Panc1 (cell line): ENCODE measurements around the gene MAEA.

Source experiments
- CTCF ChIP-seq: fragments of 450-650 bp; IDR thresholded peaks from 2 replicates; pipeline ENCODE4 v1.5.1; 2017; ENCODE audit warnings: mild to moderate bottlenecking
- POLR2AphosphoS5 ChIP-seq: IDR thresholded peaks from 2 replicates; pipeline ENCODE4 v1.6.1; 2012; ENCODE audit warnings: mild to moderate bottlenecking, low read depth, low read length, moderate library complexity
- REST ChIP-seq, 2 experiments: IDR thresholded peaks; 2 replicates each; pipeline ENCODE4 v1.6.1; 2011 to 2012; ENCODE audit warnings: low read depth in 2 of 2, control low read depth in 1 of 2, low read length in 1 of 2, mild to moderate bottlenecking in 1 of 2, moderate library complexity in 1 of 2; ENCODE audit not compliant: insufficient read depth in 1 of 2
- SIN3A ChIP-seq: IDR thresholded peaks from 2 replicates; pipeline ENCODE4 v1.6.1; 2012; ENCODE audit warnings: low read depth, mild to moderate bottlenecking, low read length, moderate library complexity, borderline replicate concordance; ENCODE audit not compliant: insufficient read depth

- TF ChIP-seq CTCF (no peak), POLR2AphosphoS5 (no peak), SIN3A (no peak), REST (IDR thresholded peaks at IDR 0.05; ENCODE audit: insufficient read depth in 1 of 2, low read depth in 2 of 2, low read length in 1 of 2) (no peak)
These were observed 22.6 kb upstream of the MAEA start for GRCh38 chr4:1266881-1267763.
